ENCODE results near the gene DNAJB13. TPM values are rescaled to one million over a fixed set of nuclear protein-coding genes. Genes with fewer than 3 reads are reported as not detected.

Gene DNAJB13
- not detected for total RNA-seq

DNA sequence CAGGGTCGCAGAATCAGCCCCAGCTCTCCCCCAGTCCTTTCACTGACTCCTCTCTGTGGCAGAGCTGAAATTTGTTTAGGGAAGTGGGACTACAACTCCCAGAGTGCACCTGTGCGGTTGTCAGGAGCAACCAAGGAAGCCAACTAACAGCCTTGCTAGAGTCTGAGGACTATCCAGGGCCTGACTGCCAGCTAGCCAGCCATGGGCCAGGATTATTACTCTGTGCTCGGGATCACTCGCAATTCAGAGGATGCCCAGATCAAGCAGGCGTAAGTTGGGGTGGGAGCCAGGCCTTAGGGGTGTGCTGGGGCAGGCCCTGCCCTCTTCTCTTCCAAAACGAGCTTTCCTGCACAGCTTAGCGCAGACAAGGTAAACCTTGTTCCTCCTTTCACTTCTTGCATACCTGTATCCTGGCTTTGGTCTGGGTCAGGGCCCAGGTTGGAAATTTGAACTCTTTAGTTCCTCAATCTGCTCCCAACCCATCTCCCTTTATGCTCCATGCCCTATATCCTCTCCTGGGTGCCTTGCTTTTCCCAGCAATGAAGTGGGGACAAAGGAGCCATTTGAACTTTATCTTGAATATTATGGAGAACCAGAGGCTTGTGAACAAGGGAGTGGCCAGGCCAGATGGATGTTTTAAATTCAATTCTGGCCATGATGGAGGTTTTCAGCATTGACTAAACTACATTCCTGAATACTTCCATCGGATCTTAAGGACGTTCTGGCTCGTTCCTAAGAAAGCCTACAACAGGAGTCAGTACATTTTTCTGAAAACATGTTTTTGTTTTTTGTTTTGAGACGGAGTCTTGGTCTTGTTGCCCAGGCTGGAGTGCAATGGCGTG lies at the start of gene DNAJB13:
DNAJB13 (plus strand) TSS at position 158 of the 842 bp plus-strand sequence; CDS start at position 202, 44 bp downstream.
- 78% methylated on average over 12 of the region's 12 CpGs for WGBS

DNA sequence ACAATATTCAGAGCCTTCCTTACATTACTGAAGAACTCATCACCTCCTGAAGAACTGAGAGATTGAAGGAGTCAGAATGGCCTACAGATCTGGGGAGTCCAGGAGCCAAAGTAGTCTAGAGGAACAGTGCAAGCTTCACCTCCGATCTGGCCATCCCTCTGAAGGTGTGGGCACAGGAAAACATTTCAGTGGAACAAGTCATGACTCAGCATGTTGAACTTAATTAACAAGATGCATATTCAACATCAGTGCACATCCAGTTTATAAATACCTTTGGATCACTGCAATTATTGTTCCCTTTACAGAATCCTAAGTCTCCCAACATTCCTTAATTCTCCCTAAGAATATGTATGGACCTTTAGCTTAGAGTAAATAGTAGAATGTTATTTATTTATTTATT lies 48.5 kb upstream of the DNAJB13 start:
- no peak overlapping the region for H3K27ac ChIP-seq
- H3K4me1 ChIP-seq = no peaks in the 10 kb centered on the region
- TF ChIP-seq POLR2A (IDR thresholded peaks at IDR 0.05) (no peak), EP300 (IDR thresholded peaks at IDR 0.05) (no peak), POLR2AphosphoS5 (IDR thresholded peaks at IDR 0.05) (no peak), CTCF (IDR thresholded peaks at IDR 0.05) (no peak)
- no peaks in the 10 kb centered on the region for H3K9me3 ChIP-seq
- peaks cover 41% of the 10 kb centered on the region for H3K36me3 ChIP-seq
- no peak overlapping the region for H3K4me3 ChIP-seq
- WGBS = 54% methylated on average over 1 of the region's 1 CpG
- no peak for DNase-seq (ENCODE audit: low spot score in 2 of 2)
- H3K27me3 ChIP-seq = no peaks in the 10 kb centered on the region

More for the DNA sequence above, at the start of gene DNAJB13:
- Histone ChIP-seq H3K9me3 (no peaks in the 10 kb centered on the region), H3K36me3 (no peaks in the 10 kb centered on the region), H3K27me3 (no peaks in the 10 kb centered on the region), H3K4me1 (no peaks in the 10 kb centered on the region), H3K27ac (no peak within 1 kb of the TSS), H3K4me3 (no peak within 1 kb of the TSS)
- TF ChIP-seq CTCF (IDR thresholded peaks at IDR 0.05) (no peak), EP300 (IDR thresholded peaks at IDR 0.05) (no peak), POLR2AphosphoS5 (IDR thresholded peaks at IDR 0.05) (no peak), POLR2A (IDR thresholded peaks at IDR 0.05) (no peak)
- no peak for DNase-seq (ENCODE audit: low spot score in 2 of 2)

GRCh38 chr11:73907191-73907590 lies 43.6 kb upstream of the DNAJB13 start:
- no peak for TF ChIP-seq POLR2AphosphoS5 (IDR thresholded peaks at IDR 0.05)
- no peak for TF ChIP-seq EP300 (IDR thresholded peaks at IDR 0.05)
- TF ChIP-seq POLR2A (IDR thresholded peaks at IDR 0.05) = no peak
- no peak for TF ChIP-seq CTCF (IDR thresholded peaks at IDR 0.05)
- Histone ChIP-seq H3K4me3 (no peak overlapping the region), H3K9me3 (no peaks in the 10 kb centered on the region), H3K27me3 (no peaks in the 10 kb centered on the region), H3K36me3 (peaks cover 60% of the 10 kb centered on the region), H3K4me1 (no peaks in the 10 kb centered on the region), H3K27ac (no peak overlapping the region)
- 90% methylated on average over 4 of the region's 4 CpGs for WGBS
- no peak for DNase-seq (ENCODE audit: low spot score in 2 of 2)

GRCh38 chr11:73912026-73912425 lies 38.8 kb upstream of the DNAJB13 start:
- Histone ChIP-seq H3K36me3 (peaks cover 73% of the 10 kb centered on the region), H3K27me3 (no peaks in the 10 kb centered on the region), H3K4me3 (no peak overlapping the region), H3K4me1 (no peaks in the 10 kb centered on the region), H3K9me3 (no peaks in the 10 kb centered on the region), H3K27ac (no peak overlapping the region)
- no peak for TF ChIP-seq EP300 (IDR thresholded peaks at IDR 0.05)
- no peak for DNase-seq (ENCODE audit: low spot score in 2 of 2)
- 95% methylated on average over 2 of the region's 2 CpGs for WGBS

DNA sequence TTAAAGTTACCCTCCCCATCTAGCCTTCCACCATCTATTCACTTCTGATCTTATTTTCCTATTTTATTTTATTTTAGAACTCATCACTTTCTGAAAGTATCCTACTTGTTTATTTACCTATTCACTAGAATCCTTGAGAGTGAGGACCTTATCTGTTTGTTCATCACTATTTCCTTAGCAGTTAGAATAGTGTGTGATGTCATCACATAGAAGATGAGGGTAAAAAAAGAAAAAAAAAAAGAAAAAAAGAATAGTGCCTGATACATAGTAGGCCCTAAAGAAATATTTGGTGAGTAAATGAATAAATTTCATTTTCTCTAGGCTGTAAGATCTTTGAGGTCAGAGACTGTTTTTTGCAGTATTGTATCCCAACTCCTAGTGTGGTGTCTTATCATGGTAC lies 37.4 kb upstream of the DNAJB13 start:
- Histone ChIP-seq H3K27me3 (no peaks in the 10 kb centered on the region), H3K27ac (no peak overlapping the region), H3K36me3 (peaks cover 79% of the 10 kb centered on the region), H3K4me3 (no peak overlapping the region), H3K4me1 (no peaks in the 10 kb centered on the region), H3K9me3 (no peaks in the 10 kb centered on the region)
- no peak for TF ChIP-seq EP300 (IDR thresholded peaks at IDR 0.05)
- no peak for TF ChIP-seq POLR2A (IDR thresholded peaks at IDR 0.05)
- TF ChIP-seq POLR2AphosphoS5 (IDR thresholded peaks at IDR 0.05) = no peak
- TF ChIP-seq CTCF (IDR thresholded peaks at IDR 0.05) = no peak
- no peak for DNase-seq (ENCODE audit: low spot score in 2 of 2)
